ENCODE measurements around the gene GPD2.
"Not testable (repeated sequence)": the region's sequence is repeated elsewhere in the genome, so short reads cannot be mapped to it uniquely, and the experiment has no call there.

GPD2 gene

GRCh38 chr2:156526950-156527636 is 90.9 kb downstream of the GPD2 start:
- H3K9ac ChIP-seq (ENCODE audit: low read length) = no peak overlapping the region
- H3K4me3 ChIP-seq (ENCODE audit: low read length) = no peak overlapping the region
- H3K36me3 ChIP-seq (ENCODE audit: control insufficient read depth, insufficient read depth, low read length) = no peaks in the 10 kb centered on the region
- no peaks in the 10 kb centered on the region for H3K4me1 ChIP-seq (ENCODE audit: control insufficient read depth, insufficient read depth, low read length)
- H3K27ac ChIP-seq (ENCODE audit: low read depth, low read length) = no peak overlapping the region
- no peaks in the 10 kb centered on the region for H3K27me3 ChIP-seq (ENCODE audit: control insufficient read depth, insufficient read depth, low read length)

DNA sequence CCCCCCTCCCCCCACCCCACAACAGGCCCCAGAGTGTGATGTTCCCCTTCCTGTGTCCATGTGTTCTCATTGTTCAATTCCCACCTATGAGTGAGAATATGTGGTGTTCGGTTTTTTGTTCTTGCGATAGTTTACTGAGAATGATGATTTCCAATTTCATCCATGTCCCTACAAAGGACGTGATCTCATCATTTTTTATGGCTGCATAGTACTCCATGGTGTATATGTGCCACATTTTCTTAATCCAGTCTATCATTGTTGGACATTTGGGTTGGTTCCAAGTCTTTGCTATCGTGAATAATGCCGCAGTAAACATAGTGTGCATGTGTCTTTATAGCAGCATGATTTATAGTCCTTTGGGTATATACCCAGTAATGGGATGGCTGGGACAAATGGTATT is 92.4 kb downstream of the GPD2 start:
- H3K36me3 ChIP-seq (ENCODE audit: control insufficient read depth, insufficient read depth, low read length); H3K27me3 ChIP-seq (ENCODE audit: control insufficient read depth, insufficient read depth, low read length); H3K27ac ChIP-seq (ENCODE audit: low read depth, low read length); H3K4me1 ChIP-seq (ENCODE audit: control insufficient read depth, insufficient read depth, low read length); H3K4me3 ChIP-seq (ENCODE audit: low read length); H3K9ac ChIP-seq (ENCODE audit: low read length): not testable (repeated sequence)

DNA sequence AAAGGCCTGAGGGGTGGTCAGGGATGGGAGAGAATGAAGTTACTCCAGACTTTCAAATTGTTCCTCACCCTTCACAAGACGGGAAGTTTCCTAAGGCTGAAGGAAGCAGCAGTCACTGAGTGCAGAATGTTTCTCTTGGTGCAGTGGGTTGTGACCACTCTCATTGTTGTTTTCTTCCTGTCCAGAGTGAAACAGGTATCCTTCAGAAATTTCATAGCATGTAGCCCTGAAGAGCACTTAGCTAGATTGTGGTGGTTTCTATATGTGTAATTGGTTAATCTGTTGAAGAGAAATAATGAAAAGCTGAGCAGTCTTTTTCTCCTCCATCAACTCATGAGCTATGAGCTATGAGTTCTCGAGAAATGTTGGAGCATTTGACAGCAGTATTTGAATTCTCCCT is 96.8 kb downstream of the GPD2 start:
- H3K4me3 ChIP-seq (ENCODE audit: low read length) = no peak overlapping the region
- H3K9ac ChIP-seq (ENCODE audit: low read length) = no peak overlapping the region
- no peaks in the 10 kb centered on the region for H3K4me1 ChIP-seq (ENCODE audit: control insufficient read depth, insufficient read depth, low read length)
- H3K36me3 ChIP-seq (ENCODE audit: control insufficient read depth, insufficient read depth, low read length) = no peaks in the 10 kb centered on the region
- no peaks in the 10 kb centered on the region for H3K27me3 ChIP-seq (ENCODE audit: control insufficient read depth, insufficient read depth, low read length)
- H3K27ac ChIP-seq (ENCODE audit: low read depth, low read length) = no peak overlapping the region

- Histone ChIP-seq H3K4me1 (ENCODE audit: control insufficient read depth, insufficient read depth, low read length) (peaks cover 3% of the 10 kb centered on the region), H3K9ac (ENCODE audit: low read length) (no peak overlapping the region), H3K4me3 (ENCODE audit: low read length) (no peak overlapping the region), H3K27ac (ENCODE audit: low read depth, low read length) (no peak overlapping the region), H3K36me3 (ENCODE audit: control insufficient read depth, insufficient read depth, low read length) (no peaks in the 10 kb centered on the region), H3K27me3 (ENCODE audit: control insufficient read depth, insufficient read depth, low read length) (no peaks in the 10 kb centered on the region)
These were observed 100.4 kb downstream of the GPD2 start for GRCh38 chr2:156536534-156536933.

- H3K4me1 ChIP-seq (ENCODE audit: control insufficient read depth, insufficient read depth, low read length) = peaks cover 3% of the 10 kb centered on the region
- no peaks in the 10 kb centered on the region for H3K36me3 ChIP-seq (ENCODE audit: control insufficient read depth, insufficient read depth, low read length)
- no peak overlapping the region for H3K27ac ChIP-seq (ENCODE audit: low read depth, low read length)
- H3K4me3 ChIP-seq (ENCODE audit: low read length) = no peak overlapping the region
- no peaks in the 10 kb centered on the region for H3K27me3 ChIP-seq (ENCODE audit: control insufficient read depth, insufficient read depth, low read length)
- H3K9ac ChIP-seq (ENCODE audit: low read length) = no peak overlapping the region
These were observed 101.0 kb downstream of the GPD2 start for GRCh38 chr2:156537141-156537540.

DNA sequence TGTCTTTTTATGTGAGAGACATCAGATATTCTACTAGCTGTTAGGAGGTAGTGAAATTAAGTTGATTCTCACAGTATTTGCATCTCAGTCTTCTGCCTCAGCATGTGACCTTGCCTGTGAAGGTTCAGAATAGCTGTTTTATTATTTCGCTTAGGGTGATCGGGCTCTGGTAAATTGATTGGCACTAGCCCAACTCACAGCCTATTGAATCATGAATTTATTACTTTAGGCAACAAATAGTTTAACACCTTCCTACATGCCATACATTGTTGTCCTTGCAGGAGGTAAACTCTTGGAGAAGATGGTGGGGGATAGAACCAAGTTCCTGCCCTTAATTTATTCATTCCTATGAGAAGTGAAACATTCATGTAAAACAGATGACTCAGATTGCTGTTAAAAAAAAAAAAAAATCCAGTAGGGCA is 101.9 kb downstream of the GPD2 start:
- Histone ChIP-seq H3K9ac (ENCODE audit: low read length) (no peak overlapping the region), H3K4me1 (ENCODE audit: control insufficient read depth, insufficient read depth, low read length) (peaks cover 3% of the 10 kb centered on the region), H3K27me3 (ENCODE audit: control insufficient read depth, insufficient read depth, low read length) (no peaks in the 10 kb centered on the region), H3K4me3 (ENCODE audit: low read length) (no peak overlapping the region), H3K36me3 (ENCODE audit: control insufficient read depth, insufficient read depth, low read length) (no peaks in the 10 kb centered on the region), H3K27ac (ENCODE audit: low read depth, low read length) (no peak overlapping the region)

- Histone ChIP-seq H3K27ac (ENCODE audit: low read depth, low read length) (no peak overlapping the region), H3K4me1 (ENCODE audit: control insufficient read depth, insufficient read depth, low read length) (peaks cover 3% of the 10 kb centered on the region), H3K36me3 (ENCODE audit: control insufficient read depth, insufficient read depth, low read length) (no peaks in the 10 kb centered on the region), H3K9ac (ENCODE audit: low read length) (no peak overlapping the region), H3K4me3 (ENCODE audit: low read length) (no peak overlapping the region), H3K27me3 (ENCODE audit: control insufficient read depth, insufficient read depth, low read length) (no peaks in the 10 kb centered on the region)
These were observed 103.1 kb downstream of the GPD2 start for GRCh38 chr2:156539086-156539860.

GRCh38 chr2:156540706-156541105 is 104.5 kb downstream of the GPD2 start:
- H3K36me3 ChIP-seq (ENCODE audit: control insufficient read depth, insufficient read depth, low read length) = no peaks in the 10 kb centered on the region
- peaks cover 3% of the 10 kb centered on the region for H3K4me1 ChIP-seq (ENCODE audit: control insufficient read depth, insufficient read depth, low read length)
- no peak overlapping the region for H3K4me3 ChIP-seq (ENCODE audit: low read length)
- H3K9ac ChIP-seq (ENCODE audit: low read length) = no peak overlapping the region
- no peak overlapping the region for H3K27ac ChIP-seq (ENCODE audit: low read depth, low read length)
- H3K27me3 ChIP-seq (ENCODE audit: control insufficient read depth, insufficient read depth, low read length) = no peaks in the 10 kb centered on the region

- Histone ChIP-seq H3K4me1 (ENCODE audit: control insufficient read depth, insufficient read depth, low read length) (peaks cover 3% of the 10 kb centered on the region), H3K27me3 (ENCODE audit: control insufficient read depth, insufficient read depth, low read length) (no peaks in the 10 kb centered on the region), H3K27ac (ENCODE audit: low read depth, low read length) (no peak overlapping the region), H3K36me3 (ENCODE audit: control insufficient read depth, insufficient read depth, low read length) (no peaks in the 10 kb centered on the region), H3K9ac (ENCODE audit: low read length) (no peak overlapping the region), H3K4me3 (ENCODE audit: low read length) (no peak overlapping the region)
These were observed 105.0 kb downstream of the GPD2 start for GRCh38 chr2:156541229-156541628.

- peaks cover 3% of the 10 kb centered on the region for H3K4me1 ChIP-seq (ENCODE audit: control insufficient read depth, insufficient read depth, low read length)
- no peak overlapping the region for H3K27ac ChIP-seq (ENCODE audit: low read depth, low read length)
- H3K27me3 ChIP-seq (ENCODE audit: control insufficient read depth, insufficient read depth, low read length) = no peaks in the 10 kb centered on the region
- H3K36me3 ChIP-seq (ENCODE audit: control insufficient read depth, insufficient read depth, low read length) = no peaks in the 10 kb centered on the region
- H3K4me3 ChIP-seq (ENCODE audit: low read length) = no peak overlapping the region
- H3K9ac ChIP-seq (ENCODE audit: low read length) = no peak overlapping the region
These were observed 105.5 kb downstream of the GPD2 start for GRCh38 chr2:156541706-156542105.

DNA sequence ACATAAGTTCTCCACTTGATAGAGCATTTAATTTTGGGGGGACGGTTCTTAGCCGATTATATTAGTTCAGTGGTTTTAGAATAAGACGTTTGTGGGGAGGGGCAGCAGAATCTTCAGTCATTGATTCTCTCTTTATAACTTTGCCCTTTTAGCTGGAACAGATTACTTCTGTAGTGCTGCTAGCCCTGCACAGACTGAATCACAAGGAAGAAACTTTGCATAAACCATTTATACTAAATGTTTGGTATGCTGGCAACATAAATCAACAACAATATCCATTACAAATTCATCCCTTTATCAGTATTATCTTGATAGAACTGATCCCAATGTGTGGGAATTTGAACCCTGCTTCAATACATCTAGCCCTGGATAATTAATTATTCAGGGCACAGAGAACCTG is 112.2 kb downstream of the GPD2 start:
- no peaks in the 10 kb centered on the region for H3K27me3 ChIP-seq (ENCODE audit: control insufficient read depth, insufficient read depth, low read length)
- H3K4me1 ChIP-seq (ENCODE audit: control insufficient read depth, insufficient read depth, low read length) = no peaks in the 10 kb centered on the region
- H3K27ac ChIP-seq (ENCODE audit: low read depth, low read length) = no peak overlapping the region
- H3K4me3 ChIP-seq (ENCODE audit: low read length) = no peak overlapping the region
- H3K9ac ChIP-seq (ENCODE audit: low read length) = no peak overlapping the region
- H3K36me3 ChIP-seq (ENCODE audit: control insufficient read depth, insufficient read depth, low read length) = no peaks in the 10 kb centered on the region

DNA sequence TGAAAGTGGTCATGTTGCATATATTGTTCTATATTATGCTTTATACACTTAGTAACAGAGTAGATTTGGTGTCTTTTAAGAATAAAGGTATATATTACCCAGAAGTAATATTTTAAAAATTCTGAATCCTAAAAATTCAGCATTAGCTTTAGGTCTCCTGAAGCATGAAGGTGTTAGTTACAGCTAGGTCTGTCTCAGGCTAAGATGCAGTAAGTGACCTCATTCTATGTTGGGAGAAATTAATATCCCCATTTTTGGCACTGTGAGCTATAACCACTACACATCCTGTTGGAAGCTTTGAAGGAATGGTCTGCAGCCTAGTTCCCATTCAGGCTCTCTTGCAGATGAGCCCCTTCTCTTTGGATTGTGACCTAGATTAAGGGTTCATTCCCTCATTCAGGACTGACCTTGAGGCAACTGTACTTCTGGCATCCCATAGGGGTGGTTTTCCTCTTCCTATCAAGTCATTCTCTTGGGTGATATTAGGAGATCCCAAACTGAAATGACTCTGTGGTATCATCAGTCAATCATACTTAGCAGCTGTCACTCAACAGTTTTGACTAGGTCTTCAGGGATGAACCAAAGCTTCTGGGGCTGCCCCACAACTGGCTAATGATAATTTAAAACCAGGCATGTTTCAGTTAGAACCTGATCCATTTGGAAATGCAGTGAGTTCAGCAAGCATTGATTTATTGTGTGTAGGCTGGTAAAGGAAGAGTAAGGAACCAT is 117.7 kb downstream of the GPD2 start:
- Histone ChIP-seq H3K27ac (ENCODE audit: low read depth, low read length) (no peak overlapping the region), H3K36me3 (ENCODE audit: control insufficient read depth, insufficient read depth, low read length) (no peaks in the 10 kb centered on the region), H3K4me3 (ENCODE audit: low read length) (no peak overlapping the region), H3K27me3 (ENCODE audit: control insufficient read depth, insufficient read depth, low read length) (no peaks in the 10 kb centered on the region), H3K9ac (ENCODE audit: low read length) (no peak overlapping the region), H3K4me1 (ENCODE audit: control insufficient read depth, insufficient read depth, low read length) (no peaks in the 10 kb centered on the region)

Data from rectal smooth muscle tissue (tissue), 1 donor.